Gastrocnemius medialis (tissue), 4 donors: ENCODE results near the gene BRPF1. TPM values are rescaled to one million over a fixed set of nuclear protein-coding genes. Genes with fewer than 3 reads are reported as not detected.

Experiments
- ATAC-seq, 2 donors: fragments of 150-250 bp; one replicate each; pipeline ENCODE4 v1.9.1; 2016
- DNase-seq, 2 donors: peaks; one replicate each; pipeline ENCODE4 v3.0.0-alpha.2; 2019
- H3K27ac ChIP-seq, 4 donors: fragments of 200-600 bp; sonication (generic); 1 replicate in 1 of 4; 2 replicates in 3 of 4; pipeline ENCODE4 v1.5.1; 2016 to 2018; ENCODE audit warnings: mild to moderate bottlenecking in 2 of 4, moderate library complexity in 1 of 4
- H3K27me3 ChIP-seq, 3 donors: fragments of 200-600 bp; sonication (generic) in 2 of 3; 1 replicate in 1 of 3; 2 replicates in 2 of 3; pipeline versions ENCODE4 v1.5.1 to v1.6.0; 2016 to 2019; ENCODE audit warnings: mild to moderate bottlenecking in 1 of 3, moderate library complexity in 1 of 3
- H3K36me3 ChIP-seq, 2 donors: fragments of 200-600 bp; sonication (generic) in 1 of 2; one replicate each; pipeline ENCODE4 v1.5.1; 2017 to 2018
- H3K4me1 ChIP-seq, 2 donors: fragments of 200-600 bp; sonication (generic) in 1 of 2; one replicate each; pipeline ENCODE4 v1.5.1; 2016 to 2017; ENCODE audit warnings: mild to moderate bottlenecking in 2 of 2
- H3K4me3 ChIP-seq, 4 donors: fragments of 200-600 bp; sonication (generic) in 3 of 4; 1 replicate in 1 of 4; 2 replicates in 3 of 4; pipeline ENCODE4 v1.5.1; 2016 to 2019; ENCODE audit warnings: mild to moderate bottlenecking in 2 of 4
- H3K9me3 ChIP-seq, 3 donors: fragments of 200-600 bp; sonication (generic) in 2 of 3; 1 replicate in 1 of 3; 2 replicates in 2 of 3; pipeline ENCODE4 v1.5.1; 2016 to 2019
- POLR2A ChIP-seq, 2 donors: fragments of 450-650 bp; IDR thresholded peaks; one replicate each; pipeline ENCODE4 v1.6.1; 2017; ENCODE audit warnings: antibody characterized with exemption in 2 of 2, mild to moderate bottlenecking in 2 of 2, moderate library complexity in 2 of 2
- in situ Hi-C, 4 donors: fragments of 200-750 bp; cut with MboI; loops; one replicate each; pipeline versions ENCODE4 v1.15.0 to v1.8.0; 2017; ENCODE audit warnings: low sequenced_read_pairs in 4 of 4
- intact Hi-C: fragments of 100-400 bp; cut with DNase I; formaldehyde crosslinking; loops from one replicate; pipeline ENCODE4 v1.15.1; 2023; ENCODE audit warnings: low total_unique reads
- total RNA-seq, 4 donors: library from RNA; depleted of rRNA; stranded (reverse); fragments of >200 nt; gene quantifications; one replicate each; pipeline versions ENCODE4 v1.1.0 to v1.2.3, GENCODE V29; 2016
- TF ChIP-seq, protein P1 (sequence below), 5 experiments: fragments of 450-650 bp in 3 of 5; fragments of 200-600 bp in 2 of 5; sonication (generic) in 2 of 5; IDR thresholded peaks in 4 of 5; conservative IDR thresholded peaks in 1 of 5; 1 replicate in 4 of 5; 2 replicates in 1 of 5; pipeline ENCODE4 v1.5.1; 2016 to 2019; ENCODE audit warnings: antibody characterized with exemption in 5 of 5, mild to moderate bottlenecking in 3 of 5, moderate library complexity in 3 of 5

BRPF1 gene
- total RNA-seq, 4 donors from 2014 or later, result 12.0 to 19.5 (median 14.7) TPM

DNA sequence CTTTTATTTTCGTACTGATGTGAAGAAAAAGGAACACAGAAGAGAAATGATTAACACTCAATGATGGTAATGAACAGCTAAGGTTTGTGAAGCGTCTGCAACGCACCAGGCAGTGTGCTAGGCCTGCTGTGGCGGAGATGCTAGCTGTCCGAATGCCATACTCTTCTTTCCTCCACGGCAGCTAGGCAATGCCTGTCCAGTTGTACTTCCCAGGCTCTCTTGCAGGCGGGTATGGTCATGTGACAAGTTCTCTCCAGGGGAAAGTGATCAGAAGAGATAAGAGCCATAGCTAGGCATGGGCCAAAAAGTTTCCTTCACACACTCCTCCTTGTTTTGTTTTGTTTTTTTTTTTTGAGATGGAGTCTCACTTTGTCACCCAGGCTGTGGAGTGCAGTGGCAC, 54.1 kb downstream of the BRPF1 start:
- intact Hi-C loops, result no loop called here
- TF ChIP-seq, protein P1, sequence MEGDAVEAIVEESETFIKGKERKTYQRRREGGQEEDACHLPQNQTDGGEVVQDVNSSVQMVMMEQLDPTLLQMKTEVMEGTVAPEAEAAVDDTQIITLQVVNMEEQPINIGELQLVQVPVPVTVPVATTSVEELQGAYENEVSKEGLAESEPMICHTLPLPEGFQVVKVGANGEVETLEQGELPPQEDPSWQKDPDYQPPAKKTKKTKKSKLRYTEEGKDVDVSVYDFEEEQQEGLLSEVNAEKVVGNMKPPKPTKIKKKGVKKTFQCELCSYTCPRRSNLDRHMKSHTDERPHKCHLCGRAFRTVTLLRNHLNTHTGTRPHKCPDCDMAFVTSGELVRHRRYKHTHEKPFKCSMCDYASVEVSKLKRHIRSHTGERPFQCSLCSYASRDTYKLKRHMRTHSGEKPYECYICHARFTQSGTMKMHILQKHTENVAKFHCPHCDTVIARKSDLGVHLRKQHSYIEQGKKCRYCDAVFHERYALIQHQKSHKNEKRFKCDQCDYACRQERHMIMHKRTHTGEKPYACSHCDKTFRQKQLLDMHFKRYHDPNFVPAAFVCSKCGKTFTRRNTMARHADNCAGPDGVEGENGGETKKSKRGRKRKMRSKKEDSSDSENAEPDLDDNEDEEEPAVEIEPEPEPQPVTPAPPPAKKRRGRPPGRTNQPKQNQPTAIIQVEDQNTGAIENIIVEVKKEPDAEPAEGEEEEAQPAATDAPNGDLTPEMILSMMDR (IDR thresholded peaks at IDR 0.05 in 4 of 5, conservative IDR thresholded peaks at IDR 0.05 in 1 of 5), result no peak
- no peak for TF ChIP-seq POLR2A (IDR thresholded peaks at IDR 0.05)
- H3K36me3 ChIP-seq, result peaks cover 0 to 66% of the 10 kb centered on the region in 2 donors
- H3K4me1 ChIP-seq, result no peaks in the 10 kb centered on the region
- DNase-seq (no peak), ATAC-seq (no peak)
- H3K27ac ChIP-seq, result no peak overlapping the region
- H3K27me3 ChIP-seq, result no peaks in the 10 kb centered on the region
- no peaks in the 10 kb centered on the region for H3K9me3 ChIP-seq
- no peak overlapping the region for H3K4me3 ChIP-seq
- in situ Hi-C loops, result no loop called here

DNA sequence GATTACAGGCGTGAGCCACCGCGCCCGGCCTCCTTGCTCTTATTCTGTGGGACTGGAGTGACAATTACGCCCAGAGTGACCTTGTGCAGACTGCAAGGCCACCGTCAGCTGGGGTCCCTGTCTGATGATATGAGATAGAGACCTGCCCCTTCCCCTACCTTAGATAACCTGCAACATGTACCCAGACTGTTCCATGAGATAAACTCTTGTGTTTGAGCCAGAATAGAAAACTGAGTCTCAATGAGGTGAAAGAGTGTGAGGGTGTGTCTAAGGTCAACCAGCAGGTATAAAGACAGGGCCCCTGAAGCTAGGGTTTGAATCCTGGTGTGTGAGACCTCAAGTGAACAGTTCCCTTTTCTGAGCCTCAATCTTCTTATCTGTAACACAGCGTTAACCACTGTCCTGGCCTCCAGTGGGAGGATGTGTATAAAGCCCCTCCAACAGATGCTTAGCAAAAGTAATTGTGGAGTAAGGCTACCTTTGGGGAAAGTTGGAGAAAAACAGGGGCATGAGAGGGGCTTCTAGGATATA, 54.7 kb downstream of the BRPF1 start:
- Histone ChIP-seq H3K4me3 (no peak overlapping the region), H3K27me3 (no peaks in the 10 kb centered on the region), H3K27ac (no peak overlapping the region), H3K4me1 (peaks cover 3 to 4% of the 10 kb centered on the region in 2 donors), H3K9me3 (no peaks in the 10 kb centered on the region), H3K36me3 (peaks cover 0 to 63% of the 10 kb centered on the region in 2 donors)
- DNase-seq, result no peak
- ATAC-seq, result no peak
- intact Hi-C loops (no loop called here), in situ Hi-C loops (no loop called here)
- TF ChIP-seq, protein P1 (IDR thresholded peaks at IDR 0.05 in 4 of 5, conservative IDR thresholded peaks at IDR 0.05 in 1 of 5), result no peak
- no peak for TF ChIP-seq POLR2A (IDR thresholded peaks at IDR 0.05)

DNA sequence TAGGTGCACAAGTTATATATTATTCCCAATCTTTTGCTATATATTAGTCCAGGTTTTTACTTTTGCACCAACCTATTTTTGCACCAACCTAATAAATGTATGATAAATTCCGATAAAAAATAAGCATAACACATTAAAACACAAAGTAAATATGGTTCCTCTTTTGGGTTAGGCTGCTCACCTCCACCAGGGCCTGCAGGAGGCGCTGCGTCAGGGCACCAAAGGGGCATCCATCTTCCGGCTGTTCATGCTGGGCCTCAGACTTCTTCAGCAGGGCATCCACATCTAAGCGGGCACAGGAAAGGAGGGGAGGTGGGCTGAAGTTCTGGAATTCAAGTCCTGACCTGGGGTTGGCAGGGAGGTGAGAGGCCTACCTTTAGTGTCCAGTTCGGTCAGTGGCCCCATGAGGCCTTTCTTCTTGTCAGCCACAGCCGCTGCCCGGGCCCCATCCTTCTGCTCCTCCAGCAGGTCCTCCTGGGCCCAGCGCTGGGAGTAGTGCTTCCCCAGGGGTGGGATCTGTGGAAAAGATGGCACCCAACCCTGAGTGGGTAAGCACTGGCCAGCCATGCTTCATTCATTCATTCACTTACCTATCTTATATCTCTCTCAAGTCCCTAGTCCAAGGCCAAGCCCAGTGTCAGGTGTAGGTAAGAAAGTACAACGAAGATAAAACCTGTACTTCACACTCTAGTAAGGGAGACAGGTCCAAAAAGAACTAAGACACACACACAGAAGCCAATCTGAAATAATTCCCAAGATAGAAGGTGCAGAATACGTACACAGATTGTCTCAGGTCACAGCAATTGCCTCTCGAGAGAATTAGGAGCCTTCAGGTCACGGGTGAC, 55.5 kb downstream of the BRPF1 start:
- no peak for DNase-seq
- H3K27ac ChIP-seq, result no peak overlapping the region
- intact Hi-C loops (no loop called here), in situ Hi-C loops (no loop called here)
- H3K27me3 ChIP-seq, result no peaks in the 10 kb centered on the region
- H3K4me1 ChIP-seq, result peaks cover 9 to 11% of the 10 kb centered on the region in 2 donors
- ATAC-seq, result no peak
- H3K4me3 ChIP-seq, result no peak overlapping the region
- H3K9me3 ChIP-seq, result no peaks in the 10 kb centered on the region
- TF ChIP-seq, protein P1 (IDR thresholded peaks at IDR 0.05 in 4 of 5, conservative IDR thresholded peaks at IDR 0.05 in 1 of 5), result no peak
- TF ChIP-seq POLR2A (IDR thresholded peaks at IDR 0.05), result no peak
- H3K36me3 ChIP-seq, result peaks cover 0 to 61% of the 10 kb centered on the region in 2 donors

DNA sequence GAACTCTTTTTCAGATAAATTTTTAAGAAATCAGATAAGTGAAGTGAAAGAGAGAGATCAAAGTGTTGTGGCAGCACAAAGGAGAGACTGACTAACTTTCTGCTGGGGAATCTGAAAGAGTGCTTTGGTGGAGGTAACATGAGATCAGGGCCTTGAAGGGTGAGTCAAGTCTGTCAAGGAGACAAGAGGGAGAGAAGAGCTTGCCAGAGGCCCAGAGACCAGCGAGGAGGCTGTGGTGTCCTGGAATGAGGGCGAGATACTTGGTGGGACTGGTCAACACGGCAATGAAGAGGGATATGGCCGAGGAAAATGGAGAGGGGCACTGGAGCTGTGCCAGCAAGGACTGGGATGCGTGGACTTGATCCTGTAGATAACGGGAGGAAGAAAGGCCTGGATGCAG, 56.2 kb downstream of the BRPF1 start:
- Histone ChIP-seq H3K27me3 (no peaks in the 10 kb centered on the region), H3K36me3 (peaks cover 0 to 54% of the 10 kb centered on the region in 2 donors), H3K27ac (no peak overlapping the region), H3K4me1 (peaks cover 9 to 11% of the 10 kb centered on the region in 2 donors), H3K4me3 (no peak overlapping the region), H3K9me3 (no peaks in the 10 kb centered on the region)
- in situ Hi-C loops (no loop called here), intact Hi-C loops (no loop called here)
- TF ChIP-seq, protein P1 (IDR thresholded peaks at IDR 0.05 in 4 of 5, conservative IDR thresholded peaks at IDR 0.05 in 1 of 5), result no peak
- no peak for TF ChIP-seq POLR2A (IDR thresholded peaks at IDR 0.05)
- DNase-seq (no peak), ATAC-seq (no peak)
